ENCODE data around the gene AKR1B15.
"Not testable (repeated sequence)": the region's sequence is repeated elsewhere in the genome, so short reads cannot be mapped to it uniquely, and the experiment has no call there.

AKR1B15 gene

DNA sequence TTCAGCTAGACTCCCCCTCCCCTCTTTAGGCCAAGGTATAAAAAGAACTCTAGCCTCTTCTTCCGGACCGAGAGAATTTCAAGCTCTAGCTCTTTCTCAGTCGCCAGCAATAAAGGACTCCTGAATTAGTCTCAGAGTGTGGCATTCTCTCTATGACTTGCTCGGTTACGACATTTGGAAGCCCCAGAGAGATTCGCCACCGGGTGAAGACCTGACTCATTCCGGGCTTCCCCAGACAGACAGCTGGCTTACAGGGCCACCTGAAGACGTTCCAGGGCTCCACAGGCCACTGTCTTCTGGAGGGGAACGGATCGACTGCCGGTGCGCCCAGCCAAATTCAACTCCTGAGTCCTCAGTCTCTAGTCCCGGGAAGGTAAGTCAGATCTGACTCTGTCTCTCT lies at the start of gene AKR1B15:
Gene AKR1B15 (plus strand): TSS at position 234 of the 400 bp plus-strand sequence. CDS start 15,510 bp downstream, outside the sequence.
- no peak for DNase-seq (ENCODE audit: low spot score)

DNA sequence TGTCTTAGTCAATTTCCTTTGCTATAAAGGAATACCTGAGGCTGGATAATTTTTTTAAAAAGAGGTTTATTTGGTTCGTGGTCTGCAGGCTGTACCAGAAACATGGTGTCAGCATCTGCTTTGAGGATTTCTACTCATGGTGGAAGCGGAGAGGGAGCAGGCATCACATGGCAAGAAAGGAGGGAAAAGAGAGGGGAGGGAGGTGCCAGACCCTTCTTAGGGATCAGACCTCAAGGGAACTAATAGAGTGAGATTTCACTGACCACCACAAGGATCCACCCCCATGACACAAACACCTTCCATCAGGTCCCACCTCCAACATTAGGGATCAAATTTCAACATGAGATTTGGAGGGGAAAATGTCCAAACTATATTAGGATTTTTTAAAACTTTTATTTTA lies 48.5 kb upstream of the AKR1B15 start:
- DNase-seq (ENCODE audit: low spot score): no peak

DNA sequence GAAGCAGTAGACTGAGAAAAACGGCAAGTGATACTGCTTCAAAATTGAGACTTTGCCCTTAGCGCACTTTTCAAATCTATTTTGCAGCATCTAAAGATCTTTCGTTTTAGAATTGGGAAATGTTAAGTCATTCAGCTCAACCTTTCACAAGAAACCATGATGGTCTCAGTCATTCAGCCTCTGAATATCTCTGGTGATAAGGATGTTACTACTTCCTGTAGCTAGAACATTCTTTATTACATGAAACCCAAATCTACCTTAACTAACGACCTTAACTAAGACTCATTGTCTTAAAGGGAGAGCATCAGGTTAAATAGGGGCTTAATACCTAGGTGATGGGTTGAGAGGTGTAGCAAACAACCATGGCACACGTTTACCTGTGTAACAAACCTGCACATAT lies 47.9 kb upstream of the AKR1B15 start:
- DNase-seq (ENCODE audit: low spot score): no peak

DNA sequence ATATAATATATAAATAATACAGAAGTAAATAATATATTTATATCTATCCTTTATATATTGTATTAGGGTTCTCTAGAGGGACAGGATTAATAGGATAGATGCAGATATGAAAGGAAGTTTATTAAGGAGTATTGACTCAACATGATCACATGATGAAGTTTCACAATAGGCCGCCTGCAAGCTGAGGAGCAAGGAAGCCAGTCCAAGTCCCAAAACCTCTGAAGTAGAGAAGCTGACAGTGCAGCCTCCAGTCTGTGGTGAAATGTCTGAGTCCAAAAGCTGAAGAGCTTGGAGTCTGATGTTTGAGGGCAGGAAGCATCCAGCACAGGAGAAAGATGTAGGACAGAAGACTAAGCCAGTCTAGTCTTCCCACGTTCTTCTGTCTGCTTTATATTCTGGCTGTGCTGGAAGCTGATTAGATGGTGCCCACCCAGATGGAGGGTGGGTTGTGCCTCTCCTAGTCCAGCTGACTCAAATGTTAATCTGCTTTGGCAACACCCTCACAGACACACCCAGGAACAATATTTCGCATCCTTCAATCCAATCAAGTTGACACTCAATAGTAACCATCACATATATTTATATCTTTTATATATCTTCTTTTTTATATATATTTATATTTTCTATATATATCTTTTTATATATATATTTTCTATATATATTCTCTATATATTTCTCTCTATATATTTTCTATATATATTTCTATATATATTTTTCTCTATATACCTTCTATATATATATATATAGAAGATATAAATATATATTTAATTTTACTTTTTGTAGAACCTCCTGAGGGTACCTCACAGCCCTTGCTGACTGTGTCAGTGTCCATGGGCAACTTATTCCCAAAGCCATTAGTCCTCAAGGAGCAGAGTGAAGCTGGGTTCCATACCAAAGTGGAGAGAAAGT lies 46.2 kb upstream of the AKR1B15 start:
- DNase-seq (ENCODE audit: low spot score): peak; percentile 44

DNA sequence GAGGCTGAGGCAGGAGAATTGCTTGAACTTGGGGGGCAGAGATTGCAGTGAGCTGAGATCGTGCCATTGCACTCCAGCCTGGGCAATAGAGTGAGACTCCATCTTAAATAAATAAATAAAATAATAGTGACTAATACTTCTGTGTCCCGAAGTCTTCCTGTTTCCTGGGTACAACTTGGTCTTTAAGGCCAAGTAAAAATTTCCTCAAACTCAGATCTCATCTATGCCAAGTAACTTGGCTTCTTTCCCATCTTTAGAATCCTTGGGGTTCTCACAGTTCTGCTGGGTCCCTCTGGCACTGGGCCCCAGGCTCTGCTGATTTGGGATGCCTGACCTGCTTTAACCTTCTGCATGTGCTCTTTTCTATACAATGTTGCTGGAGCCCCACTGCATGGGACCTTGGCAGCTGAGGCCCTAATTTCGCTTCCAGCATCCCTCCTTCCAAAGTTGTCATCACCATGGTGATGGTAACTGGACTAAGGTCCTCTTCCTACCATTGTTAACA lies 44.2 kb upstream of the AKR1B15 start:
- no peak for DNase-seq (ENCODE audit: low spot score)

DNA sequence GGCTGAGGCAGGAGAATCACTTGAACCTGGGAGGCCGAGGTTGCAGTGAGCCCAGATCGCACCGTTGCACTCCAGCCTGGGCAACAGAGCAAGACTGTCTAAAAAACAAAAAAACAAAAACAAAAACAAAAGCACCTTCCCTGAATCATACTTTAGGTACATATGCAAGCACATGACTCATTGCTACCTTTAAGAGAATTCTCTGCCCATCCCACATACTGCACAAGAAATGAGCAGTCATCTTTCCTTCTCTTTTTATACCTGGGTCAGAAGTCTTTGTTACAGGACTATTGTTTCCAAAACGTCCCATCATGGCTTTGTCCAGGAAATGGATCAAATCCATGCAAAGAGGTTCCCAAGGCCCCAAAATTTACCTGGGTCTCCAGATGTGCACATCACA lies 43.1 kb upstream of the AKR1B15 start:
- no peak for DNase-seq (ENCODE audit: low spot score)

DNA sequence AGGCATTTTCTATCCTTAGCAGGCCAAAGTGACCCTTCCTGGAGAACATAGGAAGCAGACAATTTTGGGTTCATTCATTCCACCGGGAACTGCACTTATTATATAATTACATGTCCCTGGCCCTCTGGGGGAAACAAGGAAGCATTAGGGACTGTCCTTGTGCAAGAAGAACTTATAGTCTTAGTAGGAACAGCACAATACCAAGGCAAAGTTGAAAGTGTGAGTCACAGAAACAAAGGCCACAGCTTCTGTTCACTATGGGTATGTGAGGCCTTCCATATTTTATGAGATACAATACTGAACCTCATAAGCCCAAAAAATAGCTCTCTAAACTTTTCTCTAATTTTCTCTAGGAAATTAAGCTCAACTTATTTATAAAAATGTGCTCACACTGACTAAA lies 39.9 kb upstream of the AKR1B15 start:
- no peak for DNase-seq (ENCODE audit: low spot score)

DNA sequence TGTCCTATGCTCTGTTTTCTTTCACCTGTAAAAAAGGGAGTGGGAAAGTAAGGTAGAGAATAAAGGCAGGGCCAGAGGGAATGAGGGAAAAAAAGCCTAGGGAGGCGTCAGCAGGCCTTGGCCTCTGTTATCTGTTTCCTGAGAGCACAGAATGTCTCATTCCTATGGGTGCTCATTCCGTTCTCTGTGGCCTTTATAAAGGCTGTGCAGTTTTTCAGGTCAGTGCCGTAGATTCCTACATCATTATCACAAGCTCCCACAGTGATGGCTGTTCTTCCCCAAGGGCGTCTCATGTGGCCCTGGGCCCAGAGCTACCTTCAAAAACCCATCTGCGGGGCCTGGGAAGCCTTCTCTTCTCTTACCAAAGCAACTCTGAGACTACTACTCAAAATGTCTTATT lies 38.3 kb upstream of the AKR1B15 start:
- DNase-seq (ENCODE audit: low spot score): no peak

DNA sequence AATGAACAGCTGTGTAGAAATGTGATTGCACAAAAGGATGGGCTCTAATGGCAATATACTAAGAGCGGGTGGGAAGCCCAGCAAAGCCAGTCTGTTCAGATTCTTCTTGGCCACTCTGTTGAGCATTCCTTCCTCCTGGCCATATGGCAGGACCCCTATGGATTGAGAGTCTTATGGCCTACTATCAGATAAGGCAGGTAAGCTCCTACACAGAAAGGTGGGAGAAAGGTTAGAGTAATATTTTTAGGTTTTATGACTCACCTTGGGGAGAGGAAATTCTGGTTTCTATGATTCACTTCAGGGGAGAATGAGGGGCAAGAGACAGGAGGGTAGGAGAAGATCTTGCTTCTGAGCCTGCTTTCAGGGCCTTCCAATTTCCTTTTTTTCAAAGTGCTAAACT lies 36.6 kb upstream of the AKR1B15 start:
- no peak for DNase-seq (ENCODE audit: low spot score)

DNA sequence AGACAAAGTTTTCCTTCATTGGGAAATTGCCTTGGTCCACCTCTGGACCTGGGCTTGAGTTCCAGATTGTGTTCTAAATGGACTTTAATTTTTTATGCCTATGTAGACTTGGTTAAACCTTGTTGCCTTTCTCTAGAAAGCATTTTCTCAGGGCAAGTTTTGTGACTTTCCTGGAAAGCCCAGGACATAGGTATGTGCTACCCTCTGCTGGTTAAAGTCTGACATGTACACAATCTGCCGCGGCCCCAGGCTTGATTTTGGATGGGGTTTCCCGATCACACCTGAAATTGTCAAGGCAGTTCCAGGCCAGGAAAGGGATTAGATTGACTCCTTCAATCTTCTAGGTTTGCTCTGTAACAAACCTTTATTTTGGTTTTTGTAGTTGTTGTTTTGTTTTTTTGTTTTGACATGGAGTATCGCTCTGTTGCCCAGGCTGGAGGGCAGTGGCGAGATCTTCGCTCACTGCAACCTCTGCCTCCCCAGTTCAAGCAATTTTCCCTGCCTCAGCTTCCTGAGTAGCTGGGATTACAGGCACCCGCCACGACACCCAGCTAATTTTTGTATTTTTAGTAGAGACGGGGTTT lies 35.6 kb upstream of the AKR1B15 start:
- peak; percentile 52 for DNase-seq (ENCODE audit: low spot score)

DNA sequence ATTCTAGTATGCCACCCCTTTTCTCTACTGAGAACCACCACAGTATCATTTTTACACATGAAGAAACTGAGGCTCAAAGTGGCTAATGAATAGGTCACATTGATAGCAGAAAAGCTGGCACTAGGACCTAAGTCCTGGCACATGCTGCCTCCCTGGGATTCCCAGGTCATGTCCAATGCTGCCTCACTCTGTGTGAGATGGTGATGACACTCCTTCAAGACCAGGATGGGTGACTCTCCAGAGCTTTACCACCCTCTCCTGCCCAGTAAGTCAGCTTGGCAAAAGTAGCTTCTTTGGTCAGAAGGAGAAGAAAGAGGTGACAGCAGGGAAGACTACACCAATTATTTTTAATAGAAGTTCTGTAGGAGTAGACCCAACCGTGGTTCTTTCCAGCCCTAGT lies 34.8 kb upstream of the AKR1B15 start:
- no peak for DNase-seq (ENCODE audit: low spot score)

DNA sequence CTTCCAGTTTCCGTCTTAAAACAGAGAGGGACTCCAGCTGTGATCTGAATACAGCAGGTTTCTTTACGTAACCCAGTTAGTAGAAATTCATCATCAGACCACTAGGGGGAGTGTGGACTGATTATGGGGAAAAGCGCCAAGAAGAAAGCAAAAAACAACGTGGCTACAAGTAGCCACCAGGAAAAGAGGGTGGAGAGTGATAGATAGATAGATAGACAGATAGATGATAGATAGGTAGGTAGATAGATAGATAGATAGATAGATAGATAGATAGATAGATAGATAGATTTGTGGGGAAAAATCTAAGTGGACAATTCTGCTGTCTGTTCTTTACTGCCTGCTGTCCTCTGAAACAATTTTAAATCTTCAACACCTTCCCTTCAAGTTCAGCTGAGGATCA lies 34.2 kb upstream of the AKR1B15 start:
- peak; percentile 79 for DNase-seq (ENCODE audit: low spot score)

DNA sequence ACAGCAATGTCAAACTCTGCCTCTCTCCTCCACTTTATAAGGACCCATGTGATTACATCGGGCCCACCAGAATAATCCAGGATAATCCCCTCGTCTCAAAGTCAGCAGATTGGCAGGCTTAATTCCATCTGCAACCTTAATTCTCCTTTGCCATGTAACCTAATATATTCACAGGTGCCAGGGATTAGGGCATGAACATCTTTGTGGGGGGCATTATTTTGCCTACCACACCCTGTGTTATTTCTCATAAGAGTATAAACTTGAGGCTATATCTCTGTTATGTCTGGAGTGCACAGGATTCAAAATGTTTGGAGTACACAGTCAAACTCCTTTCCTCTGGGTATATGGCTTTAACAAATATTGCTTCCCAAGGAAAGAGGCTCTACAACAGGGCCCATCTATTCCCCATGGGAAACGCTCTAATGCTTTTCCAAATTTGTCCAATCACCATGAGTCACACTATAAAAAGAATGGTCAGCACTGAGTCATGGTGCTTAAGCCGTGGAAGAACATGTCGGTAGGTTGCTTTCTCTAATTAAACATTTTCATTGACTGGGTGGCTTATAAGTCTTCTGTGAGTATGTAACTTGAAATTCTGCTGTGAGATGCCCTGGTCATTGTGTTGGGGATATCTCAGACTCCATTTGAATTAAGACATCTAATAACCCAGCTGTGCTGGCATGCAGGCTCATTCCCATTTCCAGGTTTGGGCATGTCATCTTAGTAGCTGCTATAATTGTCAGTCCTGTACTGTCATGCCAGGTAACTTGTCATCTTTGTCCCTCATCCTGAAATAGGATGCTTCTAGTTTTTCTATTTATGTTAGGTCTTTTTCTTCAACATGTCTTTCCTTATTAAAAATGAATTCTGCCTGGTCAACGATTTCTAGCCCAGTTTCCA lies 33.1 kb upstream of the AKR1B15 start:
- DNase-seq (ENCODE audit: low spot score): no peak

DNA sequence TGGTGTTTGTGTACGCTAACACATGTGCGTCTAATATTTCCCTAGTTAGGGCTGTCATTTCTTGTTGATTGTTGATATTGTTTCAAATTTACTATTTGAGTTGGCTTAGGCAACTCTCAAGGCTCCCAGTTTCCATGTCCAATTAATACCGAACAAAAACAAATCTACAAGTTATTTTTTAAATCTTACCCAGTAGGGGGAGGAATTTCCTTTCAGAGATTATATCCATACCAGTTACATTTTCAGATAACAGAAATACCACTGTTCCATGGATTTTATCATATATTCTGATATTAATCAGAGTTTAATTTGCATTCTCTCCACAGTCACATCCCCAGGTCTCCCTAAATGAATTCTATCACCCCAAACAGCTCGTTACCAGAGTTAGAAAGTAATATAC lies 28.8 kb upstream of the AKR1B15 start:
- no peak for DNase-seq (ENCODE audit: low spot score)

DNA sequence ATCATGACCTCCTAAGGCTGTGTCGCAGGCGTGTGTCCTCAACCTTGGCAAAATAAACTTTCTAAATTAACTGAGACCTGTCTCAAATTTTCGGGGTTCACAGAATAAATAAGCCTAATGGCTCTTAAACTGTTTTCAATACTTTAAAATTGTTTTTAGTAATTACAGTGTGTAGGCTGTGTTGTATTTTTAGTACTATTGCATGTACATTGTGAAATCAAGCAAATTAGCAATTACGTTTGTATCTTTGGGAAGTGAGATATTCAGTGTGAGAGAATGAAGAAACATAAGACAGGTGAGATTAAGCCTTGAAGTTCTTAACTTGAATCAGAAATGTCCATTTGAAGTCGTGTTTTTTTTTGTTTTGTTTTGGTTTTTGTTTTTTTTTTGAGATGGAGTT lies 26.3 kb upstream of the AKR1B15 start:
- DNase-seq (ENCODE audit: low spot score): no peak

DNA sequence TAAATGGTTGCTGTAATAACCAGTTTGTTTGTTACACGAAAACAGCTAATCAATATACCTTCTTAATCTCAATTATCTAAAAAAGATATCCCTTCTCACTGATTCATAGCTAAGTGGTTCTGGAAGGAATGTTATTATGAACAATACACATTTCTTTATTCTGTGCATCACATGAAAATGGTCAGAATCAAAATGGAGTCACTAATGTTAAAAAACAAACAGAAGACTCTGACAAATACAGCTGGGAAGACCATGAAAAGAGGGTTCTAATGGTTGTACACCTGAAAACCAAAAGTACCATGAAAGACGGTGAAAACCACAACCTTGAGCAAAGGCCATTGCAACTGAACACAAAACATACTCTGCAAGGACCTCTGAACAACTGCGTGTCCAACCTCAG lies 23.5 kb upstream of the AKR1B15 start:
- not testable (repeated sequence) for DNase-seq (ENCODE audit: low spot score)

DNA sequence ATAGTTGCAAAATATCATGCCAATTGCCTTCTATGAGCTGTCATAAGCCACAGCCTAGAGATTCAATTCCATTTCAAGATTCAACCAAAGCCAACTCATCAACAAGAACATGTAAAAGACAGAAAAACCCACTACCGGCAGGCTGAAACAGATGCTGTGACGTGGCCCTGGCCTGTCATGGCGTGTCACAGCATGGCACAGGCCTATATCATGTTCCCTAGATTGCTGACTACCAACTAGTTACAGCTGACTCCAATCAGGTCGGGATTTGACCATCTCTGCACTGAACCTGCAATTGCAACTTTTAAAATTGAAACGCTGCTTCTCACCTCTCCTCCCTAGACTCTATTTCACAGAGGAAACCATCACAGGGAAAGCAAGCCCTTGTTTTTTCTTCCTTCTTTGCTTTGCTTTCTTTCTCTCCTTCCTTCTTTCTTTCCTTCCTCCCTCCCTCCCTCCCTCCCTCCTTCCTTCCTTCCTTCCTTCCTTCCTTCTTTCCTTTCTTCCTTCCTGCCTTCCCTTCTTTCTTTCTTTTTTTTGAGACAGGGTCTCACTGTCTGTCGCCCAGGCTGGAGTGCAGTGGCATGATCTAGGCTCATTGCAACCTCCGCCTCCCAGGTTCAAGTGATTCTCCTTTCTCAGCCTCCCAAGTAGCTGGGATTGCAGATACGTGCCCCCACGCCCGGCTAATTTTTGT lies 22.2 kb upstream of the AKR1B15 start:
- DNase-seq (ENCODE audit: low spot score): not testable (repeated sequence)

DNA sequence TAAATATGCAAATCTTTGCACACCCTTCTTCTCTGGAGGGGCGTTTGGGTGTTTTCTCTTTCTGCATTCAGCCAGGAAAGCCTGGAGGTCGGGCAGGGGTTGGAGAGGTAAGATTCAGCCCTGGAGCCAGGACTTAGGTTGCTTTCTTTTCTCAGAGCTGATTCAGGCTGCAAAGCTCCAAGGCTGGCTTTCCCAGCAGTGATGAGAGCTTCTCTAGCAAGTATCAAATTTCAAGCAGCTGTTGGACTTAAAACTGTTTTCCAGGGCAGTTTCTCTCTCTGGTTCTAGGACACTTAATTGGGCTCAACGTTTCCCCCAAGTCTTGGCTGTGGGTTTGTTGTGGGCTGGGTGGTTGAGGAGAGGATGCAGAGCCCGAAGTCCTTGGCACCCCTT lies 20.9 kb upstream of the AKR1B15 start:
- DNase-seq (ENCODE audit: low spot score): no peak

DNA sequence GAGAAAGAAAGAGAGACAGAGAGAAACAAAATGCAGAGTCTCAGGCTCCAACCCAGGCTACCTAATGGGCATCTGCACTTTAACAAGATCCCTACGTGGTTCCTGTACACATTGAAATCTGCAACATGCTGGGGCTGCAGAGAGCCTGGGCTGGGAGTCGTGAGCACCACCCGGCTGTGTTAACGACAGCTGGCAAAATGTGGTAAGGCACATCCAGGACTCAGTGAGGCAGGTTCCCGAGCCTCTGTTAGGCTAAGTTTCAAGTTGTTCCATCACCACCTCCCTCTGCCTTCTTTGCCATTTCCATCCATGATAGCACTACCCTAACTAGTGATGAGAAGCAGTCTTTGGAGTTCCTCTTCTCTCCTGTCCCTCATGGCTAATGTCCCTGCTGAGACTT lies 20.2 kb upstream of the AKR1B15 start:
- no peak for DNase-seq (ENCODE audit: low spot score)

DNA sequence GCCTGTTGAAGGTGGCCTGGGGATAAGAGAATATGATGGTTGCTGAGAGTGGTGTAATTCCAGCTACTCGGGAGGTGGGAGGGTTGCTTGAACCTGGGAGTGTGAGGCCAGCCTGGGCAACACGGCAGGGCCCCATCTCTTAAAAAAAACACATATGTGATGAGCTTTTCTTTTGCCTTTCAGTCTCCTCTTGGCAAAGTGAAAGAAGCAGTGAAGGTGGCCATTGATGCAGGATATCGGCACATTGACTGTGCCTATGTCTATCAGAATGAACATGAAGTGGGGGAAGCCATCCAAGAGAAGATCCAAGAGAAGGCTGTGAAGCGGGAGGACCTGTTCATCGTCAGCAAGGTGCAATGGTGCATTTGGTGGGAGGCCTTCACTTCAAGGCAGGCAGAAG lies 18.4 kb upstream of the AKR1B15 start:
- no peak for DNase-seq (ENCODE audit: low spot score)

DNA sequence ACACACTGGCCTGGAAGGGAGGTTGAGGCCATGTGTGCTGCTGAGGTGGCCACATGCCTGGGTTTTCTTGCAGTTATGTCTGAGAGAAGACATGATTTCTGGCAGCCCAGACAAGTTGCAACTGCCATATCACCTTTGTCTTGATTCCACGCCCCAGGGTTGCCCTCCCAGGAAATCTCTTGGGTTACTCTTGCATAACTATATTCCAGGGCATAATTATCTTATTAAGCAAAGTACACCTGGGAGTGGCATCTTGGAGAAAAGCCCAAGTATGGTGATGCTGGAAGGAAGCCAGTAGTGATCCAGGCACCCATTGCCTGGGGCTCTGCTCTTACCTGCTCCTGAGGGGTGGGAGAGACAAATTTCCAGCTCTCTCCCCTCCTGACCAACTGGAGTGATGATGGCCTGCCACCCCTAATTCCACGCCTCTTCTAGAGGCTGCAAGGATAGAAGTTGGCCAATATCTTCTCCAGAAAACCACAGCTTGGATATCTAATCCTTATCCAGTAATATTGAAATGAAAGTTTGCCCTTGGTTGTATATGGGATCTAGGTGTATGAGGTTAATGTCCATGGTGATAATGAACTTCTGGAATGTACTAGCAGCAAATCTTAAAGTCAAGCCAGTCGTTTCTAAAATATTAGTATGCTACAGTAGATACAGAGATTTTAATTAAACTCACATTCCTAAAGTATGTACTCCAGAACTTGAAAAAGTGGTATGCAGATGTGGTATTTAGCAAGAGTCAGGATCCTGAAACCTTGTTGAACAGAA lies 16.5 kb upstream of the AKR1B15 start:
- DNase-seq (ENCODE audit: low spot score): no peak

All from pons (tissue), 1 donor.